A549 (cell line): ENCODE results near the gene NLK.

Experiments
- KDM5A ChIP-seq: fragments of 200-600 bp; sonication (generic); IDR thresholded peaks from 2 replicates; pipeline ENCODE4 v1.6.1; 2016; ENCODE audit warnings: antibody characterized with exemption, mild to moderate bottlenecking
- MAX ChIP-seq: IDR thresholded peaks from 2 replicates; pipeline ENCODE4 v1.6.1; 2012
- NFE2L2 ChIP-seq: fragments of 150-350 bp; conservative IDR thresholded peaks from 2 replicates; pipeline ENCODE4 v1.6.1; 2014; ENCODE audit warnings: low read length
- POLR2A ChIP-seq: IDR thresholded peaks from 2 replicates; pipeline ENCODE4 v1.6.1; 2012; ENCODE audit warnings: mild to moderate bottlenecking, low read length
- TF ChIP-seq, protein P1 (sequence below): fragments of >200 bp; sonication (Bioruptor Twin); formaldehyde crosslinking; IDR thresholded peaks from 3 replicates; pipeline ENCODE4 v1.5.1; 2016

- TF ChIP-seq, protein P1, sequence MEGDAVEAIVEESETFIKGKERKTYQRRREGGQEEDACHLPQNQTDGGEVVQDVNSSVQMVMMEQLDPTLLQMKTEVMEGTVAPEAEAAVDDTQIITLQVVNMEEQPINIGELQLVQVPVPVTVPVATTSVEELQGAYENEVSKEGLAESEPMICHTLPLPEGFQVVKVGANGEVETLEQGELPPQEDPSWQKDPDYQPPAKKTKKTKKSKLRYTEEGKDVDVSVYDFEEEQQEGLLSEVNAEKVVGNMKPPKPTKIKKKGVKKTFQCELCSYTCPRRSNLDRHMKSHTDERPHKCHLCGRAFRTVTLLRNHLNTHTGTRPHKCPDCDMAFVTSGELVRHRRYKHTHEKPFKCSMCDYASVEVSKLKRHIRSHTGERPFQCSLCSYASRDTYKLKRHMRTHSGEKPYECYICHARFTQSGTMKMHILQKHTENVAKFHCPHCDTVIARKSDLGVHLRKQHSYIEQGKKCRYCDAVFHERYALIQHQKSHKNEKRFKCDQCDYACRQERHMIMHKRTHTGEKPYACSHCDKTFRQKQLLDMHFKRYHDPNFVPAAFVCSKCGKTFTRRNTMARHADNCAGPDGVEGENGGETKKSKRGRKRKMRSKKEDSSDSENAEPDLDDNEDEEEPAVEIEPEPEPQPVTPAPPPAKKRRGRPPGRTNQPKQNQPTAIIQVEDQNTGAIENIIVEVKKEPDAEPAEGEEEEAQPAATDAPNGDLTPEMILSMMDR: no peak
- TF ChIP-seq KDM5A (no peak), MAX (no peak), POLR2A (no peak), NFE2L2 (no peak)
Measured at GRCh38 chr17:28105501-28105900, 63.0 kb downstream of the NLK start.
